K562 (cell line): ENCODE results near the gene LEO1. TPM values are rescaled to one million over a fixed set of nuclear protein-coding genes. Genes with fewer than 3 reads are reported as not detected.
A peak's percentile ranks its signal among the peaks of the same experiment; 100 is the strongest.

Experiments
- ATAC-seq: fragments of 200-7000 bp; cut with Tn5 transposase; 3 replicates; pipeline ENCODE4 v1.9.1; 2020; ENCODE audit warnings: moderate library complexity
- BruUV-seq: library from RNA; stranded (reverse); fragments of 400-500 nt; replicated peaks from 2 replicates; lab custom pipeline; 2021; lab: Mats Ljungman, UMichigan
- CTCF ChIA-PET: fragments of 300-600 bp; formaldehyde crosslinking; extraction: SDS; loops from one replicate; lab custom pipeline; 2021; ENCODE audit warnings: low intra/inter-chr PET ratio; lab: Yijun Ruan, JAX
- POLR2A ChIA-PET: fragments of 300-600, 350-650 bp; sonication (Branson Sonifier 250); formaldehyde crosslinking; extraction: SDS; loops from one replicate; lab custom pipeline; 2021; ENCODE audit warnings: antibody characterized with exemption, inconsistent platforms; lab: Yijun Ruan, JAX
- DNase-seq, 4 experiments: peaks; one replicate each; pipeline versions ENCODE4 v3.0.0 to v3.0.0-alpha.2; 2011 to 2018; ENCODE audit warnings: low spot score in 3 of 4, mixed read lengths in 3 of 4; ENCODE audit errors: extremely low read depth in 1 of 4
- FAIRE-seq: peaks from 2 replicates; lab custom pipeline; 2011; peaks lifted over from hg19 to GRCh38; lab: Jason Lieb, UNC
- H2AFZ ChIP-seq: 2 replicates; pipeline ENCODE4 v1.6.0; 2011; ENCODE audit warnings: low read depth, low read length, control low read depth, inconsistent platforms
- H3K27ac ChIP-seq: fragments of 200-600 bp; 3 replicates; pipeline ENCODE4 v1.8.0; 2011; ENCODE audit warnings: low read depth, mild to moderate bottlenecking, control low read depth, inconsistent platforms, low read length, moderate library complexity, mixed read lengths; ENCODE audit errors: extremely low read depth
- H3K27me3 ChIP-seq, 2 experiments: fragments of 300-600 bp in 1 of 2; 2 replicates in 1 of 2; 3 replicates in 1 of 2; pipeline versions ENCODE4 v1.6.0 to v1.8.0; 2011; ENCODE audit warnings: inconsistent platforms in 2 of 2, low read length in 2 of 2, mild to moderate bottlenecking in 1 of 2, mixed read lengths in 1 of 2, moderate library complexity in 1 of 2; ENCODE audit not compliant: control insufficient read depth in 2 of 2, insufficient read depth in 2 of 2
- H3K36me3 ChIP-seq: fragments of 300-600 bp; 3 replicates; pipeline ENCODE4 v1.8.0; 2011; ENCODE audit warnings: mild to moderate bottlenecking, low read length, inconsistent platforms; ENCODE audit not compliant: control insufficient read depth, insufficient read depth
- H3K4me1 ChIP-seq, 2 experiments: fragments of 200-600 bp in 1 of 2; replicated peaks in 1 of 2; 2 replicates in 1 of 2; 3 replicates in 1 of 2; pipeline versions ENCODE4 v1.5.1 to v1.8.0; 2011; ENCODE audit warnings: inconsistent platforms in 2 of 2, low read length in 2 of 2, mild to moderate bottlenecking in 1 of 2, mixed read lengths in 1 of 2, moderate library complexity in 1 of 2; ENCODE audit not compliant: control insufficient read depth in 2 of 2, insufficient read depth in 2 of 2
- H3K4me2 ChIP-seq: 2 replicates; pipeline ENCODE4 v1.6.1; 2011; ENCODE audit warnings: low read length, control low read depth, inconsistent platforms, mixed read lengths; ENCODE audit not compliant: insufficient read depth
- H3K4me3 ChIP-seq: fragments of 200-600 bp; sonication (generic), shearing (Covaris generic); 2 replicates; pipeline ENCODE4 v1.5.1; 2016; ENCODE audit warnings: control low read depth, inconsistent platforms
- H3K79me2 ChIP-seq: fragments of 200-600 bp; 3 replicates; pipeline ENCODE4 v1.8.0; 2011; ENCODE audit warnings: low read length, inconsistent platforms; ENCODE audit not compliant: control insufficient read depth, insufficient read depth
- H3K9ac ChIP-seq, 2 experiments: 2 replicates each; pipeline versions ENCODE4 v1.6.0 to v1.6.1; 2011; ENCODE audit warnings: low read depth in 2 of 2, low read length in 2 of 2, control low read depth in 1 of 2, inconsistent platforms in 1 of 2, mild to moderate bottlenecking in 1 of 2, mixed read lengths in 1 of 2; ENCODE audit not compliant: insufficient read depth in 1 of 2
- H3K9me1 ChIP-seq: one replicate; pipeline ENCODE4 v1.6.0; 2011; ENCODE audit warnings: inconsistent platforms, mild to moderate bottlenecking, low read length, moderate library complexity; ENCODE audit not compliant: control insufficient read depth, insufficient read depth
- H3K9me3 ChIP-seq: replicated peaks from 2 replicates; pipeline ENCODE4 v1.5.1; 2011; ENCODE audit warnings: low read depth, low read length, inconsistent platforms; ENCODE audit not compliant: control insufficient read depth, insufficient read depth
- H4K20me1 ChIP-seq: replicated peaks from 2 replicates; pipeline ENCODE4 v1.6.1; 2011; ENCODE audit warnings: low read length, inconsistent platforms, mixed read lengths; ENCODE audit not compliant: control insufficient read depth, insufficient read depth
- ID3 ChIP-seq, 2 experiments: fragments of 250-450 bp in 1 of 2; fragments of 450-650 bp in 1 of 2; sonication (Bioruptor Pico) in 1 of 2; IDR thresholded peaks; 2 replicates each; pipeline versions ENCODE4 v1.6.1 to v1.8.0; 2016 to 2021; ENCODE audit warnings: mild to moderate bottlenecking in 2 of 2, moderate library complexity in 2 of 2, missing compliant biosample characterization in 1 of 2, missing genetic modification characterization in 1 of 2
- L3MBTL2 ChIP-seq: fragments of 450-650 bp; IDR thresholded peaks from 2 replicates; pipeline ENCODE4 v1.6.1; 2016; ENCODE audit warnings: mild to moderate bottlenecking, moderate library complexity
- MAX ChIP-seq: sonication (generic); formaldehyde crosslinking; IDR thresholded peaks from 2 replicates; pipeline ENCODE4 v1.9.0; 2022; ENCODE audit warnings: mild to moderate bottlenecking, missing genetic modification reagents
- MIER1 ChIP-seq: fragments of 450-650 bp; IDR thresholded peaks from 2 replicates; pipeline ENCODE4 v1.6.1; 2016; ENCODE audit warnings: antibody characterized with exemption, mild to moderate bottlenecking, low read depth
- NFIX ChIP-seq: fragments of 250-450 bp; sonication (Bioruptor Pico); IDR thresholded peaks from 2 replicates; pipeline ENCODE4 v1.4.0; 2020; ENCODE audit warnings: low read depth, mild to moderate bottlenecking, moderate library complexity
- PKNOX1 ChIP-seq: fragments of 450-650 bp; IDR thresholded peaks from 2 replicates; pipeline ENCODE4 v1.6.1; 2016
- RBM14 ChIP-seq: fragments of 200-400 bp; formaldehyde crosslinking; IDR thresholded peaks from 2 replicates; pipeline ENCODE4 v1.6.1; 2018; ENCODE audit warnings: low read depth, mild to moderate bottlenecking, low read length, moderate library complexity, borderline replicate concordance; ENCODE audit not compliant: insufficient read depth
- RFX1 ChIP-seq: fragments of 450-650 bp; IDR thresholded peaks from 2 replicates; pipeline ENCODE4 v1.6.1; 2016; ENCODE audit warnings: mild to moderate bottlenecking, moderate library complexity
- TAF7 ChIP-seq: fragments of 450-650 bp; IDR thresholded peaks from 2 replicates; pipeline ENCODE4 v1.6.1; 2016; ENCODE audit warnings: missing genetic modification characterization, missing compliant biosample characterization
- ZNF395 ChIP-seq: fragments of 200-800 bp; sonication (Bioruptor generic); IDR thresholded peaks from 2 replicates; pipeline ENCODE4 v1.6.1; 2017; ENCODE audit warnings: missing genetic modification characterization, missing compliant biosample characterization
- WGBS: fragments of 100-300 bp; shearing (Covaris generic); methylation state at CpG from one replicate; pipeline ENCODE4 v1.1.6; 2016; ENCODE audit warnings: low coverage, mixed read lengths; ENCODE audit not compliant: insufficient coverage; ENCODE audit errors: missing lambda C conversion rate; 5-methylcytosine and 5-hydroxymethylcytosine counted together
- in situ Hi-C: fragments of 300-500 bp; cut with MboI; formaldehyde crosslinking; loops from 4 replicates; pipeline ENCODE4 v1.15.0; 2018; ENCODE audit warnings: inconsistent platforms, mixed read lengths
- intact Hi-C: fragments of 100-400 bp; cut with micrococcal nuclease; formaldehyde crosslinking; loops from 2 replicates; pipeline ENCODE4 v1.14.2; 2022
- polyA plus RNA-seq, 8 experiments: library from polyadenylated mRNA; depleted of rRNA in 4 of 8; stranded (reverse) in 5 of 8; unstranded in 3 of 8; fragments of >200 nt; fragmentation: Nextera tagmentation in 2 of 8; fragmentation: Illumina TruSeq in 1 of 8; extraction: Ambion mirVana in 2 of 8; extraction: Trizol in 1 of 8; gene quantifications; 2 replicates each; pipeline versions ENCODE4 v1.2.1 to v1.2.3, GENCODE V29; 2011 to 2014; ENCODE audit warnings: inconsistent platforms in 1 of 8, missing spikeins in 1 of 8
- total RNA-seq, 7 experiments: library from RNA; depleted of rRNA in 6 of 7; stranded (reverse); fragments of >200 nt in 6 of 7; fragmentation: Illumina TruSeq in 2 of 7; extraction: Trizol in 2 of 7; gene quantifications; 2 replicates each; pipeline versions ENCODE4 v1.2.1 to v1.2.3, GENCODE V29; 2011 to 2021; ENCODE audit warnings: low replicate concordance in 1 of 7

The LEO1 gene
- total and polyA plus RNA-seq, 9 of the 15 experiments (the other 6 are each of a cell fraction or from before 2014, with no cell fraction given), result 8.4 to 48.3 (median 37.9) TPM

- no peak overlapping the region for H3K4me3 ChIP-seq
- FAIRE-seq, result no peak
- no peak overlapping the region for H2AFZ ChIP-seq
- no peaks in the 10 kb centered on the region for H3K9me3 ChIP-seq
- H3K9me1 ChIP-seq, result no peaks in the 10 kb centered on the region
- H4K20me1 ChIP-seq, result no peaks in the 10 kb centered on the region
- ChIA-PET POLR2A (interaction anchor here (0.9 to 1.8 kb wide), 2 partner anchors 11 to 21 kb away, joined by 3 to 7 read pairs; partner anchors contain the start of gene LEO1), CTCF (no interaction called here)
- no peaks in the 10 kb centered on the region for H3K36me3 ChIP-seq
- H3K4me2 ChIP-seq, result no peak overlapping the region
- H3K27ac ChIP-seq, result no peak overlapping the region
- TF ChIP-seq PKNOX1 (peak; percentile 68), RBM14 (no peak), NFIX (CRISPR knock-in tag) (no peak), MAX (CRISPR knock-in tag) (no peak), L3MBTL2 (no peak), ID3 (CRISPR knock-in tag; IDR thresholded peaks at IDR 0.05) (no peak), ID3 (tag; IDR thresholded peaks at IDR 0.05) (no peak), ZNF395 (CRISPR knock-in tag) (no peak), RFX1 (peak; percentile 65), TAF7 (no peak), MIER1 (no peak)
- no peaks in the 10 kb centered on the region for H3K79me2 ChIP-seq
- no TSS peak for BruUV-seq
- no peaks in the 10 kb centered on the region for H3K27me3 ChIP-seq
- DNase-seq, result no peak
- H3K9ac ChIP-seq, result no peak overlapping the region
- no peaks in the 10 kb centered on the region; a peak in 1 of 5 replicates for H3K4me1 ChIP-seq
- WGBS, result 87% methylated on average over 1 of the region's 1 CpG
- intact Hi-C loops, result no loop called here
- no peak for ATAC-seq
- in situ Hi-C loops, result no loop called here
These were observed 21.4 kb upstream of the LEO1 start for GRCh38 chr15:51992953-51993352.
